AG10803 (cell line): ENCODE data around the gene CLTCL1.
"Not testable (repeated sequence)": the region's sequence is repeated elsewhere in the genome, so short reads cannot be mapped to it uniquely, and the experiment has no call there.

Experiments used
- DNase-seq: peaks from one replicate; pipeline ENCODE4 v3.0.0; 2010; ENCODE audit warnings: low read depth
- H3K4me3 ChIP-seq: 2 replicates; pipeline ENCODE4 v1.5.1; 2011; ENCODE audit warnings: mild to moderate bottlenecking, low read length, control low read depth
- CTCF ChIP-seq: conservative IDR thresholded peaks from 2 replicates; pipeline ENCODE4 v1.5.1; 2011; ENCODE audit warnings: mild to moderate bottlenecking, low read length, control low read depth, inconsistent platforms

Gene CLTCL1

GRCh38 chr22:19291580-19292457 is at the start of gene CLTCL1:
CLTCL1 (minus strand) TSS chr22:19291719; CDS start chr22:19291641, 78 bp downstream.
- TF ChIP-seq CTCF = no peak
- peak; percentile 72 for DNase-seq
- H3K4me3 ChIP-seq = peak within 1 kb of the TSS; percentile 81

GRCh38 chr22:19337137-19337536 is 45.6 kb upstream of the CLTCL1 start:
- no peak overlapping the region for H3K4me3 ChIP-seq
- TF ChIP-seq CTCF = no peak
- DNase-seq = no peak

GRCh38 chr22:19336133-19337075 is 44.9 kb upstream of the CLTCL1 start:
- TF ChIP-seq CTCF = no peak
- H3K4me3 ChIP-seq = no peak overlapping the region
- DNase-seq = no peak

- H3K4me3 ChIP-seq = no peak overlapping the region
- DNase-seq = no peak
- no peak for TF ChIP-seq CTCF
These were observed 40.5 kb upstream of the CLTCL1 start for GRCh38 chr22:19331975-19332374.

- TF ChIP-seq CTCF = no peak
- no peak overlapping the region for H3K4me3 ChIP-seq
- no peak for DNase-seq
These were observed 40.0 kb upstream of the CLTCL1 start for GRCh38 chr22:19331474-19331873.

GRCh38 chr22:19330865-19331418 is 39.4 kb upstream of the CLTCL1 start:
- DNase-seq = no peak
- no peak for TF ChIP-seq CTCF
- H3K4me3 ChIP-seq = no peak overlapping the region

- not testable (repeated sequence) for H3K4me3 ChIP-seq, DNase-seq
These were observed 38.7 kb upstream of the CLTCL1 start for GRCh38 chr22:19330205-19330604.
